Retina (tissue), 1 donor: ENCODE results near the gene ZNF354C.
"Not testable (repeated sequence)": the region's sequence is repeated elsewhere in the genome, so short reads cannot be mapped to it uniquely, and the experiment has no call there.

Experiments used
- DNase-seq: peaks from one replicate; pipeline ENCODE4 v3.0.0-alpha.2; 2016

The ZNF354C gene

DNA sequence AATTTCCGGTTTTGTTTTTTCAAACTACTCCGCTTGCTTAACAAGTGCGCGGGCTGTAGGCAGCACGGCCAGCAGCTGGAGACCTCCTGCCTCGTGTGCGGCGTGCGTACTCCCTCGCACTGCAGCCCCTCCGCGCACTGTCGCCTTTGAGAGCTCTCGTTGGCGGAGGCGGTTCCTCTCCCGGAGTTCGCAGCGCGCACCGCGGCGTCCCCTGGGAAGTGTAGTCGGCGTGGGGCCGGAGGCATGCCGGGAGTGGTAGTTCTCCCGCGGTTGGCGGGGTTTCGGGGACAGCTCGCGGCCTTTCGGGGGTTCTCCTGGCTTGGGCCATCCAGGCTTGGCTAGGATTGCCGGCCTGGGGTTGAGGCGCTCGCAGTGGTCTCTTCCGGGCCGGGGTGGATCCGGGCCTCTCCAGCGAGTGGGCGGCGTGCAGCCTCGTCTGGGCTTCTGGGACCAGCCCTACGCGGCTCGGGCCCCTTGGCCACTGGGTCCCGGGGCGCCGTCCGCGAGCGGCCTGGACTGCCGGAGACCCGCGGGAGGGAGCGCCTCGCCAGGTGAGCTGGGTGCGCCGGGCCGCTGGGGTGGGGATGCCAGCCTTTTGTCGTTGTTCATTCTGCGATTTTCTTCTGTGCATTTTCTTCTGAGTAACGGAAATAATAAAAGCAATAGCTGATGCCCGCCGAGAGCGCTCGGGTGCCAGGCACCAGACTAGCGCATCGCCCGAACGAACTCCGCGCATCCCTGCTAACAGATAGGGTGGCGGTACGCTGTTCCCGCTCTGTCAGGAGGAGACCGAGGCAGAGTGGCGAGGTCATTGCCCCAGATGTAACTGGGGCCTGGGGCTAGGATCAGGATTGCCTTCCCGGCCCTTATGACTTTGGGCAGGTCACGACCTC is at the start of gene ZNF354C:
Gene ZNF354C, plus strand, starts transcription at position 258 of the 893 bp plus-strand sequence. CDS start 1,696 bp downstream, outside the sequence.
- peak; percentile 97 for DNase-seq

DNA sequence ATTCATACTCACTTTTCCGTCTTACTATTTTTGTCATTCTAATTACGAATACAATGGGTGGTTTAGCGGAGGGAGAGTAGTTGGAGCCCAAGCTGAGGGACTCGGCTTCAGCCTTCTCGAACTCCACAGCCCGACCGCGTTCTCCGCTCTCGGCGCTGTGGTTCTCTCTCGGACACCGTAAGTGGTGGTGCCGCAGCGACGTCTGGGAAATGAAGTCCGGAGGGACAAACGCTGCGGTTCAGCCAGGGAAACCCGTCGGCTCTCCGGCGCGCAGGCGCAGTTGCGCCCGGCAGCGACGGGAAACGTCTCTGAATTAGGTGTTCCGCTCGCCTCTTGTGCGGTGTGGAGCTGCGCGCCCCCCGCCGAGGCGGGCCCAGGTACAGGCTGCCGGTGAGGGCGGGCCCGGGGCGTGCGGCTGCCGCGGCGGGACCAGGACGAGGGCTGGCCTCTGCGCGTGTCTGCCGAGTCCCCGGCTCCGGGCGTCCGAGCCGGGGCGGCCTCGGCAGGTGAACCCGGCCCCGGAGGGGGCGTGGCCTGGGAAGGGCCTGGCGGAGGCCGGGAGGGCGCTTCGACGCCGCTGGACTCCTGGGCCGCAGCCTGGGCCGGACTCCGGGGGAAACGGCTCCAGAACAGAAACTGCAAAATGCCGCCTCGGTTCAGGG is 36.5 kb upstream of the ZNF354C start, which contains the start of gene ZNF879:
Gene ZNF879, plus strand, starts transcription at position 277 of the 662 bp plus-strand sequence. CDS start 1,201 bp downstream, outside the sequence.
- DNase-seq: peak; percentile 97

GRCh38 chr5:179033004-179033580 is 27.1 kb upstream of the ZNF354C start:
- DNase-seq: no peak

- no peak for DNase-seq
Observed at GRCh38 chr5:179044765-179045164, 15.4 kb upstream of the ZNF354C start.

GRCh38 chr5:179051784-179052183 is 8.4 kb upstream of the ZNF354C start:
- no peak for DNase-seq

DNA sequence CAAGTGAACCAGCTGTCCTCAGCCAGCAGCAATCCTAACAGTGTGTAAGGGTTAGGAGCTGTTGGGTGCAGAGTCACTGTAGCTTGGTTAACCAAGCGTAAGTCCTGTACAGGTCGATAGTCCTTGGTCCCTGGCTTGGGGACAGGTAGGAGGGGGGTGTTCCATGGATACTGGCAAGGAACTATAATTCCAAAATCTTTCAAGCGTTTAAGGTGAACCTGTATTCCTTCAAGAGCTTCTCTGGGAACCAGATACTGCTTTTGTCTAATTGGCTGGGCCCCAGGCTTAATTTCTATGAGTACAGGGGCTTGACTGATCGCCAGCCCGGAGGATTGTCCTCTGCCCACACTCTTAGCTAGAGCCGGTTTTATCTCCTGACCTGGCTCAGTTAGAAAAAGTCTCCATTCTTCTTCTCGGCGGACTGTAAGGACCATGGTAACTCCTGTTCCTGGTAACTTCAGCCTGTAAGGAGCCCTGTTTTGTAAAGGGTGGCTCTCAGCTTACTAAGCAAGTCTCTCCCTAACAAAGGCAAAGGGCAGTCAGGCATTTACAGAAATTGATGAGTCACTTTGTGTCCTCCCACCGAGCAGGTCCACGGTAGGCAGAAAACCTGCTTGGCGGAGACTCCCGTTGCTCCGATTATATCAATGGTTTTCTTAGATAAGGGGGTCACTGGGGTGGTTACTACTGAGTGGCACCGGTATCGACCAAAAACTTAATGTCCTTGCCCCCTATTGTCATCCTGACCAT is 6.0 kb upstream of the ZNF354C start:
- no peak for DNase-seq

GRCh38 chr5:179054876-179055275 is 5.3 kb upstream of the ZNF354C start:
- DNase-seq: no peak

GRCh38 chr5:179055436-179055835 is 4.7 kb upstream of the ZNF354C start:
- DNase-seq: no peak

DNA sequence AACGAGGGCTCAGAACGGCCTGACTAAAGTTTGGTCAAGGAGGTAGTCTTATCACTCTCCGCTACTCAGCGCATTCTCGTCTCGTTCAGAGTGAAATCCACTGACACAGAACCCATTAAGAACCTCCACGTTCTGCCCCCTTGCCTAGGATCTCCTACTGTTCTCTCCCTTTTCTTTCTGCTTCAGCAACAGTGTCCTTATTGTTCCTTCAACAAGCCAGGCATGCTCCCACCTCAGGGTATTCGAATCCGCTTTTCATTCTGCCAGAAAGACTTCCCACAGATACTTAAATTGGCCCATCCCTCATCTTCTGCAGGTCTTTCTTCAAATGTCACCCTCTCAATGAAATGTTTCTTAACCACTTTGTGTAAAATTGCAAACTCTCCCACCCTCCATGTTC is 4.3 kb upstream of the ZNF354C start:
- DNase-seq: no peak

DNA sequence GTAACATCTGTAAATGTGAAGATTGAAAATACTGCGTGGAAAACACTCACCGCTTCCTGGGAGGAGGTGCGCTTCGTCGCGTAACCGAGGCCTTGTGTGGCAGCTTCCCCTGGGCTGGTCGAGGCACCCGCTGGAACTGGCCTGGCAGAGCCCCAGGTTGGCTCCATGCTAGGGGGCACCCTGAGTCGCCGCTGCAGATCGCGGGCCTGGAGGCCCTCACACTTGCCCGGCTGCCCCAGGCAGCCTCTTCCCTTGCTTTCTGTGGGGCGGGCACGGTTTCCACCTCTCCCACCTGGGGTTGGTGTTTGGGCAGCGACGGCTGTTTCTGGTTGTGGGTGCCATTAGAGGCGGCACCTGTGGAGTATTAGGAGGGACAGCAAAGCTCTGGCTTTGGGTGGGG is 852 bp downstream of the ZNF354C start:
- DNase-seq: no peak

DNA sequence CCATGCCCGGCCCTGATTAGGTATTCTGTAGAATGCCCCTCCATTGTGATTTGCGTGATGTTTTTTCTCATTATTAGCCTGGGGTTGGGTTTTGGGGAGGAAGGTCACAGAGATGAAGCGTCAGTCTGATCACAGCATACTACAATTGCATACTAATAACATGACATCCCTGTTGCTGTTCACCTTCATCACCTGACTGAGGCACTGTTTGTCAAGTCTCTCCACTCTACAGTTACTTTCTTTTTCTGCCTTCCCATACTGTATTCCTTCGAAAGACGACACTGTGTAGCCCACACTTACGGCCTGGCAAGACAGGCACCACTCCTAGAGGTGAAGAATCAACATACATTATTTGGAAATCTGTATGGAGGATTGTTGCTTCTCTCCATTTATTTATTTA is 5.5 kb downstream of the ZNF354C start:
- no peak for DNase-seq

- DNase-seq: no peak
Observed at GRCh38 chr5:179079165-179079987, 19.2 kb downstream of the ZNF354C start.

GRCh38 chr5:179080724-179081123 is 20.6 kb downstream of the ZNF354C start:
- no peak for DNase-seq

GRCh38 chr5:179089502-179089901 is 29.3 kb downstream of the ZNF354C start:
- DNase-seq: no peak

DNA sequence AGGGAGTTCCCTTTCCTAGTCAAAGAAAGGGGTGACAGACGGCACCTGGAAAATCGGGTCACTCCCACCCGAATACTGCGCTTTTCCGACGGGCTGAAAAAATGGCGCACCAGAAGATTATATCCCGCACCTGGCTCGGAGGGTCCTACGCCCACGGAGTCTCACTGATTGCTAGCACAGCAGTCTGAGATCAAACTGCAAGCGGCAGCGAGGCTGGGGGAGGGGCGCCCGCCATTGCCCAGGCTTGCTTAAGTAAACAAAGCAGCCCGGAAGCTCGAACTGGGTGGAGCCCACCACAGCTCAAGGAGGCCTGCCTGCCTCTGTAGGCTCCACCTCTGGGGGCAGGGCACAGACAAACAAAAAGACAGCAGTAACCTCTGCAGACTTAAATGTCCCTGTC is 41.1 kb downstream of the ZNF354C start:
- not testable (repeated sequence) for DNase-seq

- DNase-seq: no peak
Observed at GRCh38 chr5:179110528-179110927, 50.4 kb downstream of the ZNF354C start.

DNA sequence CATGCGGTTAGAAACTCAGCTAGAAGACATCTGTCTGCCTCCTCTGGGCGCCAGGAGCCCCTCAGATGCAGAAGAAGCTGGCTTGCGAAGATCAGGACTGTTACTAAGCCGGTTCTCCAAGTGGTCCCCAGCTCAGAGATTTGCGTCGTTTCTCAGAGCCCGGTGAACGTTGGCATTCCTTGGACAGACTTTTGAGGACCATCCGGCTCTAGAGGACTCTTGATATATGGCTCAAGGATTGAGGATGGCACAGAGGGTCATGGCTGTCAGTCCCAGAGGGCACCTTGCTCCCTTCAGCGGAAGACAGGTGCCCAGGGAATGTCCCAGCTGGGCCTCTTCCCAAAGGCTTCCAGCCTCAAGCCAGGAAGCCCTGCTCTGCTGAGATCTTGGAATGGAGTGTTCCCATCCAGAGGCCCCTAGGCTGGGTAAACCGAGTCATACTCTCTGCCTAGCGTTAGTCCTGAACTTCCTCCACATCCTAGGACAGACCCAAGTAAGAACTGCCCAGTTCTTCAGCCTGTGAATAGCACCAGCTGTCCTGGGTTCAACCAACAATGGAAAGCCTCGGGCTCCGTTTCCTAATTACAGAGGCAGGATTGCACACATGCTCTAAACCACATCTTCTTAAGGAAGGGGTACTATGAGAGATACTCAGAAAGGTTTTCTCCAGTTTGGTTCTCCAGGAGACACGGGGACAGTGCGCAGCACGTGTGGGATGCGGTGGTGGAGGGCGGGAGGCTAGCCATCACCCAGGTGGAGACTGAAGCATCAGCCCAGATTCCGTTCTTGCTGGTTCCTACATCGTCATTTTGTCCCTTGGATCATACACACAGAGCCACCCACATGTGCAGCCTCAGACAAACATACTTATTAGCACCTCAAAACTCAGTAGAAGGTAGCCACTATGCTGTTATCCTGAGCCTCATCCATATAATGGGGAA is 51.4 kb downstream of the ZNF354C start:
- DNase-seq: no peak

DNA sequence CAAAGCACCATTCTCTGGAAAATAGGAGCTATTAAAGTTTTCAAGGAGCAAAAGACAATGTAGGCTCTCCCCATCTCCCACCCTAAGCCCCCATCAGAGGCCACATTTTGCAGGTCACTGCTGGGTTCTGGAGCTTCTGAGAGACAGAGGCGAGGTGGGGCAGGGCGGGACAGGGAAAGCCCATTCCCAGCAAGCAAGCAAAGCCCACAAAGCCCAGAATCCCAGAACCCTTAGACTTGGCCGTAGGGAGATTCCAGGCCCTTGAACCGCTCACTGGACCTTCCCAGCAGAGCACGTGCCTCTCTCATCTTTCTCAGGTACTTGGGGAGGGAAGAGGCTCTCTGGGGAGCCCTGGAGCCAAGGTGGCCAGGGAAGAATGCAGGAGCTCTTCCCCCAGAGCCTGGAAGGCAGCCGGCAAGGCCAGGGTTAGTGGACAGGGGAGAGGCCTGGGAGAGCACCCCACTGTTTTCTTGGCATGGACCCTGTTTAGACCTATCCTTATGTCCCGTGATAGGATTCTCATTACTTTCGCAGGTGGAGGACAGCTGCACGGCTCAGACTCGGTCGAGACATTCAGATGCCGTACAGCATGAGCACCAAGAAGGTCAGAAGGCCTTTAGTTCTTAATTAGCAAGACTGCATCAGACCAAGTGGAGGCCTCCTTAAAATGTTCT is 52.4 kb downstream of the ZNF354C start:
- no peak for DNase-seq

- no peak for DNase-seq
Observed at GRCh38 chr5:179113143-179113530, 53.0 kb downstream of the ZNF354C start.

DNA sequence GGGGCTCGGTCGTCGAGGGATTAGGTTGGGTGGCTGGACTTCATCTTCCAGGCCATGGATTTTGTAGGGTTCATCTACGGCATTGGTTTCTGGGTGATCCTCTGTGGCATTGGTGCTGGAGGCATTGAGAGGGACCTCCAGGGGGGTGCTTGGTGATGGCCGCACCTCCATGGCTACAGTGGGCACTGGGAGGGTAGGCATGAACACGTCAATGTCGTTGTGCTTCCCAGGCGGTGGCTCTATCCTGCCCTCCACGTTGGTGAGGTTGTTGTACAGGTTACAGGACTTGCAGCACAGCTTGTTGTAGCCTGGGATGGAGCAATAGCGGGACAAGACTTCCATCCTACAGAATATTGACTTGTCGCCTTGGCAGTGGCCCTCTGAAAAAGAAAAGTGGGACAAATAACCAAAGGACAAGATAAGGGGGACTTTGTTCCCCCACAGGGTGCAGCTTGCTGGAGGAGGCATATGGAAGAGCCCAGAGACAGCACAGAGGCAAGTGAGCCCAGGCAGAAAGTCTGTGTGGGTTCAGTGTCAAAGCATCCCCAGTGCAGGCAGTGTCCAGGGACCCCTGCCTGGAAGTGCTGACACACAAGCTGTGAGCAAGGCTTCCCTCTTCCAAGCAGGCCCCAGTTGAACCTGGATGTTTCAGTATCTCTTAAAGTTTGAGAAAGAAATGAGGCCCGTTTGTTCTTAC is 53.9 kb downstream of the ZNF354C start:
- no peak for DNase-seq
